ENCODE results near the gene ZXDB.
"Not testable (repeated sequence)": the region's sequence is repeated elsewhere in the genome, so short reads cannot be mapped to it uniquely, and the experiment has no call there.

ZXDB gene

DNA sequence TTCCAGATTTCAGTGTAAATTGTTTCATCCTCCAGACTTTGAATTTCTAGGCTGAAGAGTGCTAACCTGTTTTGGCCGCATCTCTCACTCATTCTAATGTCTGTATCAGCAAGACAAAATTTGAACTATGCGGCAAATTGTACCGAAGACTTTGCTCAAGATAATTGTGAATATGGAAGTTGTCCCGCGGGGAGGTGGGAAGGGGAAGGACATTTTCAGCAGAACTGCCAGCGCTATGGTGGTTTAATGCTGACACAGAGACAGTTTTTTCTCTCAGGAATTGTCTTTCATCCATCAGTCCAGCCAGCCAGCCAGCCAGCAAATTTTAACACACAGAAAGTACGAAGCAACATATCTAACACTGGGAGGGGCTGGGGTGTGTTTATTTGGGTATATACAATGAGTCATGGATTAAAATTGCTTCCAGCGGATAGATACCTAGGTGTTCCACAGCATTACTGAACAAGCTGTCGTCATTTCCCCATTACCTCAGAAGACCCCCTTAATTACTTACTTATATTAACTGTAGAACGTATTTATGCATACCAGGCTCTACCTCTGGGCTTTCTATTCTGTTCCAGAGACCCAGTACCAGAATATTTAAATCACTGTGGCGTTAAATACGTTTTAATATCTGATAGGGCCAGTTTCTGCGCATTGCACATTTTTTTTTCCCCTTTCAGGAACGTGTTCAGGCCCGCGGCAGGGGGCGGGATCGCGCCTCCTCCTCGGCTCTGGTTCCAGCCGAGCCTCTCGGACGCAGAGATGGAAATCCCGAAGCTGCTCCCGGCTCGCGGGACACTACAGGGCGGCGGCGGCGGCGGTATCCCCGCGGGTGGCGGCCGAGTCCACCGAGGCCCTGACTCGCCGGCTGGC lies at the start of gene ZXDB:
Gene ZXDB (plus strand): TSS at position 728 of the 876 bp plus-strand sequence. CDS start 38 bp downstream, at position 766.
- not testable (repeated sequence) for DNase-seq

DNA sequence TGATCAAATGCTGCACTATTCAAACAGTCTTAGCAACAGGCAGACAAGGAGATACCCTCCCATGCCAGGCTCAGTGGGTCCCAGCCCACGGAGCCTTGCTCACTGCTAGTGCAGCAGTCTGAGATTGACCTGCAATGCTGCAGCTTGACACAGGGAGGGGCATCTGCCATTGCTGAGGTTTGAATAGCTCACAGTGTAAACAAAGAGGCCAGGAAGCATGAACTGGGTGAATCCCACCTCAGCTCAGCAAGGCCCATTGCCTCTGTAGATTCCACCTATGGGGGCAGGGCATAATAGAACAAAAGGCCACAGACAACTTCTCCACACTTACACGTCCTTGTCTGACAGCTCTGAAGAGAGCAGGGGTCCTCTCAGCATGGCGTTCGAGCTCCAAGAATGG lies 26.6 kb upstream of the ZXDB start:
- no peak for DNase-seq

DNA sequence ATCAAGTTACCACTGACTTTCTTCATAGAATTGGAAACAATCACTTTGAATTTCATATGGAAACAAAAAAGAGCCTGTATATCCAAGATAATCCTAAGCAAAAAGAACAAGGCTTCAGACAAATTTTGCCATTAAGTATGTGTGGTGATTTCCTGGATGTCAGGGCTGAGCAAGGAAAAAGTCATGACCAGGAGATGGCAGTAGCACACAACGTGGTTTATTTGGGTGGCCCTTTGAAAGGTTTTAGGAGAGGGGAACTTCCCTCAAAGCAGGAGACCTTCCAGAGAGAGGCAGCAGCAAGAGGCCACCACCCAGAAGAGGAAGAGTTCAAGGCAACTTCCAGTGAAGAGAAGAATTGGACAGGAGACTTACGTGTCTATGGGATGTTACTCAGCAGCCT lies 18.1 kb upstream of the ZXDB start:
- DNase-seq: no peak

DNA sequence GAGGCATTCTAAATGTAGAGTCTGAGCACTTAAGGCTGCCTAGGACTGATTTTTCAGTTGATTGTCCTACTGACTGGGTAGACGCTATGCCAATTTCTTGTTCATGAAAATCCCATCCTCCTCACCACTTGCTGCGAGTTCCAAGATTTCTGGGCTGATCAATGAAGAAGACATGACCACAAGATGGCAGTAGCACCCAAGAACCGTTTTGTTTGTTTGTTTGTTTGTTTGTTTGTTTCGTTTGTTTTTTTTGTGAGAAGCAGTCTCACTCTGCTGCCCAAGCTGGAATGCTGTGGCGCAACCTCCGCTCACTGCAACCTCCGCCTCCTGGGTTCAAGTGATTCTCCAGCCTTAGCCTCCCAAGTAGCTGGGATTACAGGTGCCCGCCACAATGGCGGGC lies 8.9 kb upstream of the ZXDB start:
- DNase-seq: not testable (repeated sequence)

DNA sequence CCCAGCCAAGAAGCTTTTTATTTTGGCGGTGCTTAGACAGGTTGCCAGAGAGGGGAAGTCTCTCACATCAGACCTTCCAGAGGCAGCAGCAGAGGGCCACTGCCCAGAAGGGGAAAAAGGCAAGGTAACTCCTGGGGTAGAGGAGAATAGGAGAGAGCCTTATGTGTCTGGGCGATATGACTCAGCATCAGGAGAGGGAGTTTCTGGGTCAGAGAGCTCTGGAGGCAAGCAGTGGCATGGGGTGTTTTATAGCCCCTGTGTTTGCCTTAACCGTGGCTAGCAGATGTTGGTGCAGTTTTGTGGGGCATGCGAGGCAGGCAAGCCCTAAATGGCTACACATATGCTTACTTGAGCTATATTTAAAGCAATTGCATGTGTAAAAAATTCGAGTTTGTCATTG lies 8.3 kb upstream of the ZXDB start:
- no peak for DNase-seq

DNA sequence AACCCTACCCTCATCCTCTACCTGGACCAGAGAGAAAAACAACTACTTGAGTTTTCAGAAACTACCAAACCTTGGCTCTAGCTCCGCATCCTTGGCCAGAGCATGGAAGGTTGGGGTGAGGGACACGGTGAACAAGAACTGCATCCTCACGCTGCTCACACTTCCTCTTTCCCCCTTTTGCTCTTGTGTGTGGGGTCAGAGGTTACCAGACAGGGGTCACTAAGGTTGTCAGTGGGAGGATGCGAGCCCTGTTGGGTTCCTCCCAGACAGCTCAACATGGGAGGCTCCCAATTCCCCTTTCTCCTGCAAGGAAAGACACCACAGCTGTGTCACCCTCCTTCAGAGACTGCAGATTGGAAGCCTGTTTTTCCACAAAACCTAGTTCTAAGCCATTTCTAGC lies 5.5 kb upstream of the ZXDB start:
- DNase-seq: no peak

DNA sequence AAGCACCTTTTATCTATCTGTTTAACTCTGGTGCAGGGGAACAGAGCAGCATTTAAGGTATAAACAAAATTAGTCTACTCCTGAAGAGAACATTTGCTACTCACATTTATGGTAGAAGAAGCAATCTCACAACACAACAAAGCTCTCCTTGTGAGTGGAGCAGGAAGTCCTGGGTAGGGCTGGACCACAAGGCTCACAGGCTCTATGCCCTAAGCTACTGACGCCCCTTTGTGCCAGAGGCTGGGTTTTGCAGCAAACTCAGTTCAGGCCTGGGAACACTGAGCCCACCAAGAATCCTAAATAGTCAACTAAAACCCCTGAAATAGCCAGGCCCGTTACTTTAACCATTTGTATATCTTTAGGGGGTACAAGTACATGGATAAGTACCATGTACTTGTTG lies 4.7 kb upstream of the ZXDB start:
- no peak for DNase-seq

DNA sequence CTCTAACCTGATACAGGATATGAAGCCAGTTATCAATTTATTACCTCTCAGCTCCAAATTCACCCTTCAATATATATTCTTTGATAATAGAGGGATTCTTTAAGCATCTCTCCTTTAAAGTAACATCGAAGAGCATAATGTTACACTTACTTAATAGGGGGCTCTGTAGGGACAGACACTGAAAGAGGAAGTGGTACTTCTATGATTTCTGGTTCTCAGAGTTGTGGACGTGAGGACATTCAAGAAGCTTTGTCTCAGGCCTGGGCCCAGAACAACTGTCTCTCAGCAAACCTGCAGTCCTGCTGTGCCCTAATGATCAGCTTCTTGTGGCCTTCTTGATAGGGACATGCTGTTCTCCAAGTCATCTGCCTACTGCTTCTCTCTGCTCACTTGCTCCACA lies 4.2 kb upstream of the ZXDB start:
- DNase-seq: no peak

DNA sequence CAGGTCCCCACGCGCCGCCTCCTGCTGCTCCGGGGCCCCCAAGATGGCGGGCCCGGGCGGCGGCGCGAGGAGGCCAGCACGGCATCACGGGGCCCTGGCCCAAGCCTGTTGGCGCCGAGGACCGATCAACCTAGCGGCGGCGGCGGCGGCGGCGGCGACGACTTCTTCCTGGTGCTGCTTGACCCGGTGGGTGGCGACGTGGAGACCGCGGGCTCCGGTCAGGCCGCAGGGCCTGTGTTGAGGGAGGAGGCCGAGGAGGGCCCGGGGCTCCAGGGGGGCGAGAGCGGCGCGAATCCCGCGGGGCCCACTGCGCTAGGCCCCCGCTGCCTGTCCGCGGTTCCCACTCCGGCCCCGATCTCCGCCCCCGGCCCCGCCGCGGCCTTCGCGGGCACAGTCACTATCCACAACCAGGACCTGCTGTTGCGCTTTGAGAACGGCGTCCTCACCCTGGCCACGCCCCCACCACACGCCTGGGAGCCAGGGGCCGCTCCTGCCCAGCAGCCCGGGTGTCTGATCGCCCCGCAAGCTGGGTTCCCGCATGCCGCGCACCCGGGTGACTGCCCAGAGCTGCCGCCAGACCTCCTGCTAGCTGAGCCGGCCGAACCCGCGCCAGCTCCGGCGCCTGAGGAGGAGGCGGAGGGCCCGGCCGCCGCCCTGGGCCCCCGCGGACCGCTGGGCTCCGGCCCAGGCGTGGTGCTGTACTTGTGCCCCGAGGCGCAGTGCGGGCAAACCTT lies 516 bp downstream of the ZXDB start:
- peak; percentile 56 for DNase-seq

DNA sequence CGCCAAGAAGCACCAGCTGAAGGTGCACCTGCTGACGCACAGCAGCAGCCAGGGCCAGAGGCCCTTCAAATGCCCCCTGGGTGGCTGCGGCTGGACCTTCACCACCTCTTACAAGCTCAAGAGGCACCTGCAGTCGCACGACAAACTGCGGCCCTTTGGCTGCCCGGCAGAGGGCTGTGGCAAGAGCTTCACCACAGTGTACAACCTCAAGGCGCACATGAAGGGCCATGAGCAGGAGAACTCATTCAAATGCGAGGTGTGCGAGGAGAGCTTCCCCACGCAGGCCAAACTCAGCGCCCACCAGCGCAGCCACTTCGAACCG lies 1.0 kb downstream of the ZXDB start:
- not testable (repeated sequence) for DNase-seq

DNA sequence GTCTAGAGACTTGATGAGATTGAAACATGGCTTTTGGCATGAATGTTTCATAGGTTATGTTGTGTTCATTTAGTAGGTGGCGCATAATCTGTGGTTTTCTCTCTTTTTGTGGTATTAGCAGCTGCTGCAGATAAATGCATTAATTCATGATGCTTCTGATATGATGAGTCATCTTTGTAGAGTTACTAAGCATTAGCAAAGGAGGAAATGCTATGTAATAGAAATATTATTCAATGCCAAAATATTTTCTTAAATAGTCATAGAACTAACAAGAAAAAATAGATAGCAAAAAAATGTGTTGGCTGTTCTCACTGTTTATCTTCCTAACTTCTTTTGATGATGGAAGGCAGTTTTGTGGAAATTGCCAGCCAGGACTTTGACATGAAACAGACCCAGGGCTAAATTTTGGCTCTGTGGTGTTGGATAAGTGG lies 3.6 kb downstream of the ZXDB start:
- no peak for DNase-seq

DNA sequence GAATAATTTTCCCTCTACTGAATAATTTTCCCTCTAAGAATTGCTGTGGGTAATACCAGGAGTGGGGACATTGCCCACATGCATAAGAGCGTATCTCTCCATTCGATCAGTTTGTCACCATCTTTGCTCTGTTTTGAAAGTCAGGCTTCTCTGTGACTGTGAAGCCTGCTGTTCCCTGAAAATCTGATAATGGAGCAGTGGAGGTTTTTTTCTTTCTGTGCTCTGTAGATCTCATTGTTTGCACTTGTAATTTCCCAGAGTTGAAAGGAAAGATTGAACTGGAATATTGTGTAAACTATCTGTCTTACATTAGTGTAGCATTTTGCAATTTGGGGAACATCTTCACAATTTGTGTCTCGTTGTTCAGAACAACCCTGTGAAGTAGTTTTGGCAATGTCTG lies 4.3 kb downstream of the ZXDB start:
- no peak for DNase-seq

DNA sequence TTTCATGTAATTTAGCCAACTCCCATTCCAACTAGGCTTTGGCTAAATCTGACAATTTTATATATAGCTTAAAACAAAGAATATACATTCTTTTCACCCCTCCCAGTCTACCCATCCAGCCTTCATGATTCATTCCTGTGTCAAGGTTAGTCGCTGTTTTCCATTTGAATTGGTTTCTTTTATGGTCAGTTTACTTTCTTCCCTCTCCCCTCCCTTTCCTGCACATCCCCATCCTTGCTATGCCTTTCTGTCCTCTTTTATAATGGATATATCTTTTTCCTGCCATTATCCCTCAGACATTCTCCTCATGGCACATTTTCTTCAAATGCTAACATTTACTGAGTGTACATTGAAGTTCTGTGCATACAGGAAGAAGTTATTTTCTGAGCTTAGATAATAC lies 4.7 kb downstream of the ZXDB start:
- DNase-seq: no peak

DNA sequence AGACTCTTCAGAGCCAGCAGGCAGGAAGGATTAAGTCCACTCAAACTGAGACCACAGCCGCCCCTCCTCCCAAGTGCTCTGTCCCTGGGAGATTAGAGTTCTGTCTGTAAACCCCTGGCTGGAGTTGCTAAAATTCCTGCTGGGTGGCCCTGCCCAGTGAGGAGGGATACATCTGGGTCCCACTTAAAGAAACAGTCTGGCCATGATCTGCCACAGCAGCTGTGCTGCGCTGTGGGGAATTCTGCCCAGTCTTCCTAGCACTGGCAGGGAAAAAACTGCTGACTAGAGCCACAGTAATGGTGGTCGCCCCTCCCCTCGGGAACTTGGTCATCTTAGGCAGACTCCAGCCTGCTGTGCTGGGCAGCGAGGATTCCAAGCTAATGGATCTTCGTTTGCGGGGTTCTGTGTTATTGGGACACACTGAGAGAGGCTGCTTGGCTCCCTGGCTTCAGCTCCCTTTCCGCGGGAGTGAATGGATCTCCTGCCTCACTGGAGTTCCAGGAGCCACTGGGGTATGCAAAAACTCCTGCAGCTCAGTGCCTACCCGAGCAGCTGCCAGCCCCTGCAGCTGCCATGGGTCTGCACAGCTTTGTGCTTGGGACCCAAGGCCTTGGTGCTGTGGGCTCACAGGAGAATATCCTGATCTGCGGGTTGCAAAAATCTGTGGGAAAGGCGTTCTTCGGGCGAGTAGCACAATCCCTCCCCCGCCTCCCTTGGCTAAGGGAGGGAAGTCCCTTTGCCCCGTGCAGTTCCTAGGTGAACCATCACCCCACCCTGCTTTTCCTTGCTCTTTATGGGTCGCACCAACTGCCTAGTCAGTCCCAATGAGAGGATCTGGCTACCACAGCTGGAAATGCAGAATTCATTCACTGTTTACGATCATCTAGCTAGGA lies 15.7 kb downstream of the ZXDB start:
- no peak for DNase-seq

DNA sequence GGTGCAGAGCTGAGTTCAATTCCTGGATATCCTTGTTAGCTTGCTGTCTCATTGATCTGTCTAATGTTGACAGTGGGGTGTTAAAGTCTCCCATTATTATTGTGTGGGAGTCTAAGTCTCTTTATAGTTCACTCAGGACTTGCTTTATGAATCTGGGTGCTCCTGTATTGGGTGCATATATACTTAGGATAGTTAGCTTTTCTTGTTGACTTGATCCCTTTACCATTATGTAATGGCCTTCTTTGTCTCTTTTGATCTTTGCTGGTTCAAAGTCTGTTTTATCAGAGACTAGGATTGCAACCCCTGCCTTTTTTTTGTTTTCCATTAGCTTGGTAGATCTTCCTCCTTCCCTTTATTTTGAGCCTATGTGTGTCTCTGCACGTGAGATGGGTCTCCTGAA lies 21.5 kb downstream of the ZXDB start:
- DNase-seq: not testable (repeated sequence)

DNA sequence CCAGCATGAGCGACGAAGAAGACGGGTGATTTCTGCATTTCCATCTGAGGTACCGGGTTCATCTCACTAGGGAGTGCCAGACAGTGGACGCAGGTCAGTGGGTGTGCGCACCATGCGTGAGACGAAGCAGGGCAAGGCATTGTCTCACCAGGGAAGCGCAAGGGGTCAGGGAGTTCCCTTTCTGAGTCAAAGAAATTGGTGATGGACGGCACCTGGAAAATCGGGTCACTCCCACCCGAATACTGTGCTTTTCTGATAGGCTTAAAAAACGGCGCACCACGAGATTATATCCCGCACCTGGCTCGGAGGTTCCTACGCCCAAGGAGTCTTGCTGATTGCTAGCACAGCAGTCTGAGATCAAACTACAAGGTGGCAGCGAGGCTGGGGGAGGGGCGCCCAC lies 37.6 kb downstream of the ZXDB start:
- DNase-seq: not testable (repeated sequence)

DNA sequence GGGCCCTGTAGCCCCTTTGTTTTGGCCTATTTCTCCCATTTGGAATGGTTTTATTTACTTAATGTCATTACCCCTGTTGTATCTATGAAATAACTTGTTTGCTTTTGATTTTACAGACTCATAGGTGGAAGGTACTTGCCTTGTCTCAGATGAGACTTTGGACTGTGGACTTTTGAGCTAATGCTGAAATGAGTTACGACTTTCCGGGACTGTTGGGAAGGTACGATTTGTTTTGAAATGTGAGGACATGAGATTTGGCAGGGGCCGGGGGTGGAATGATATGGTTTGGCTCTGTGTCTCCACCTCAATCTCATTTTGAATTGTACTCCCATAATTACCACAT lies 48.8 kb downstream of the ZXDB start:
- no peak for DNase-seq

DNA sequence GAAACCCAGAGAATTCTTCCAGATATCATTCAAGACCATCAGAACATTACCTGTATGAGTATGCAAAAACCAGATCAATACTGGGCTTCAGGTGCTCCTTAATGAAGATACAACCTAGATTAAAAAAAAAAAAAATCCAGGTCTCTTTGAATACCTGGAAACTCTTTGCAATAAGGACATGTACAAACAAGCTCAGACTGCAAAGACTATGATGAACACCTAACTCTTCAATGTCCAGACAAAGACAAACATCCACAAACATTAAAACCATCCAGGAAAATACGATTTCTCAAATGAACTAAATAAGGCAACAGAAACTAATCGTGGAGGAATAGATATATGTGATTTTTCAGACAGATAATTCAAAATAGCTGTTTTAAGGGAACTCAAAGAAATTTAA lies 49.5 kb downstream of the ZXDB start:
- no peak for DNase-seq

DNA sequence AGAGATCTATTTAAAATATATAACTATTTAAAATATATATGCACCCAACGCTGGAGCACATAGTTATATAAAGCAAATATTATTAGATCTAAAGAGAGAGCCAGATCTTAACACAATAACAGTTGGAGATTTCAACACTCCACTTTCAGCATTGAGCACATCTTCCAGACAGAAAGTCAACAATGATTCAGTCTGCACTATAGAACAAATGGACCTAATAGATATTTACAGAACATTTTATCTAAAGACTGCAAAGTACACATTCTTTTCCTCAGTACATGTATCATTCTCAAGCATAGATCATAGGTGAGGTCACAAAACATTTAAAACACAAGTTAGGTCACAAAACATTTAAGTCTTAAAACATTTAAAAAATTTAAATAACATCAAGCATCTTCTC lies 51.9 kb downstream of the ZXDB start:
- no peak for DNase-seq

DNA sequence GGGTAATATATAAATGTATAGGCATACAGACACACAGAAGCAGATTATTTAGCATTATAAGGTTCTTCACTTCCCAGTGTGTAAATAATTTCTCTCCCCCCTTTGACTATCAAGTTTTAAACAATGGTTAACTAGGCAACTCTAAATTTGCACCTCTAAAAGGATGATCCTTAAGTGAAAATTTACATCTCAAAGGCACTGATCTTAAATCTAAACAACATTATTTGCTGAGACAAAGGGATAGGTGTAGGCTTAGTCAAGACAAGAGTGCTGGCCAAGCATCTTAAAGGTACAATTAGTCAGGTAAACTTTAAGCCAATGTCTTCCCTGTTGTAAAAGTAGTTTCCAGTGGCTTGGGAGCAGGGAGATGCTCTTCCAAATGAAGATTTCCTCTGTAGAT lies 55.2 kb downstream of the ZXDB start:
- DNase-seq: no peak
